H1 (cell line): Measurements from ENCODE around the gene PDZD2.

Source experiments
- ATF3 ChIP-seq: IDR thresholded peaks from 2 replicates; pipeline ENCODE4 v1.6.1; 2011; ENCODE audit warnings: low read depth, mild to moderate bottlenecking, low read length; ENCODE audit not compliant: insufficient read depth
- CHD2 ChIP-seq: IDR thresholded peaks from 2 replicates; pipeline ENCODE4 v1.6.1; 2012; ENCODE audit warnings: low read length, improper control_type of control experiment
- CTCF ChIP-seq, 3 experiments: IDR thresholded peaks; 1 replicate in 2 of 3; 2 replicates in 1 of 3; pipeline versions ENCODE4 v1.5.1 to v1.6.1; 2011; ENCODE audit warnings: low read length in 3 of 3, mild to moderate bottlenecking in 3 of 3, inconsistent platforms in 2 of 3, low read depth in 1 of 3, moderate library complexity in 1 of 3; ENCODE audit not compliant: insufficient read depth in 1 of 3; ENCODE audit errors: control extremely low read depth in 1 of 3
- EZH2 ChIP-seq: fragments of 200-600 bp; sonication (generic); IDR thresholded peaks from 2 replicates; pipeline ENCODE4 v1.7.1; 2012; ENCODE audit warnings: low read depth, mild to moderate bottlenecking, moderate library complexity, low read length, inconsistent platforms; ENCODE audit not compliant: severe bottlenecking
- MAX ChIP-seq: IDR thresholded peaks from 2 replicates; pipeline ENCODE4 v1.6.1; 2012; ENCODE audit warnings: inconsistent platforms
- PHF8 ChIP-seq: fragments of 200-600 bp; sonication (generic); conservative IDR thresholded peaks from 2 replicates; pipeline ENCODE4 v1.7.1; 2012; ENCODE audit warnings: low read depth, mild to moderate bottlenecking, inconsistent platforms, low read length, moderate library complexity
- POLR2A ChIP-seq, 2 experiments: IDR thresholded peaks; 1 replicate in 1 of 2; 2 replicates in 1 of 2; pipeline ENCODE4 v1.6.1; 2011; ENCODE audit warnings: low read depth in 2 of 2, low read length in 2 of 2, mild to moderate bottlenecking in 2 of 2; ENCODE audit errors: control extremely low read depth in 1 of 2
- SP1 ChIP-seq: IDR thresholded peaks from 2 replicates; pipeline ENCODE4 v1.6.1; 2011; ENCODE audit warnings: low read depth, low read length

- TF ChIP-seq CTCF (IDR thresholded peaks at IDR 0.05; ENCODE audit: control extremely low read depth in 1 of 3, insufficient read depth in 1 of 3, low read depth in 1 of 3, low read length in 3 of 3) (no peak), ATF3 (no peak), PHF8 (no peak), MAX (no peak), SP1 (no peak), EZH2 (no peak), POLR2A (IDR thresholded peaks at IDR 0.05; ENCODE audit: control extremely low read depth in 1 of 2, low read depth in 2 of 2, low read length in 2 of 2) (no peak), CHD2 (no peak)
Observed at GRCh38 chr5:31934156-31934555, 295.2 kb downstream of the PDZD2 start.
